ENCODE results near the gene SGO1. TPM values are rescaled to one million over a fixed set of nuclear protein-coding genes. Genes with fewer than 3 reads are reported as not detected.
"Not testable (repeated sequence)": the region's sequence is repeated elsewhere in the genome, so short reads cannot be mapped to it uniquely, and the experiment has no call there.

SGO1 gene
- total RNA-seq, 4 donors from 2014 or later, result 0.34 TPM; not detected in 3

GRCh38 chr3:20225769-20226168, 39.8 kb upstream of the SGO1 start:
- WGBS, result 13% methylated on average over 2 of the region's 2 CpGs
- intact Hi-C loops (cut with DNase I), result no loop called here

GRCh38 chr3:20222274-20222673, 36.3 kb upstream of the SGO1 start:
- H3K9me3 ChIP-seq, result no peaks in the 10 kb centered on the region
- no peaks in the 10 kb centered on the region for H3K27me3 ChIP-seq
- 88% methylated on average over 2 of the region's 2 CpGs for WGBS
- no peak overlapping the region for H3K4me3 ChIP-seq
- DNase-seq (ENCODE audit: extremely low spot score), result no peak
- no peaks in the 10 kb centered on the region for H3K36me3 ChIP-seq
- TF ChIP-seq POLR2A (IDR thresholded peaks at IDR 0.05; ENCODE audit: low read depth) (no peak), EP300 (IDR thresholded peaks at IDR 0.05) (no peak), CTCF (IDR thresholded peaks at IDR 0.05) (no peak), POLR2AphosphoS5 (IDR thresholded peaks at IDR 0.05) (no peak)
- peaks cover 0 to 8% (median 2%) of the 10 kb centered on the region in 4 donors for H3K4me1 ChIP-seq
- intact Hi-C loops (cut with DNase I), result no loop called here
- no peak overlapping the region for H3K27ac ChIP-seq (replicated peaks in 1 of 4)

More at GRCh38 chr3:20225769-20226168, 39.8 kb upstream of the SGO1 start:
- no peak overlapping the region for H3K4me3 ChIP-seq
- no peak overlapping the region for H3K27ac ChIP-seq (replicated peaks in 1 of 4)
- no peak for DNase-seq (ENCODE audit: extremely low spot score)
- no peaks in the 10 kb centered on the region for H3K27me3 ChIP-seq
- H3K4me1 ChIP-seq, result peaks cover 0 to 8% (median 2%) of the 10 kb centered on the region in 4 donors
- peak; percentile 22 to 52 (median 42) for TF ChIP-seq CTCF (IDR thresholded peaks at IDR 0.05)
- TF ChIP-seq POLR2AphosphoS5 (IDR thresholded peaks at IDR 0.05), result no peak
- TF ChIP-seq EP300 (IDR thresholded peaks at IDR 0.05), result no peak
- TF ChIP-seq POLR2A (IDR thresholded peaks at IDR 0.05; ENCODE audit: low read depth), result no peak
- H3K9me3 ChIP-seq, result no peaks in the 10 kb centered on the region
- no peaks in the 10 kb centered on the region for H3K36me3 ChIP-seq

GRCh38 chr3:20218215-20218614, 32.2 kb upstream of the SGO1 start:
- H3K4me3 ChIP-seq, result no peak overlapping the region
- no peaks in the 10 kb centered on the region for H3K36me3 ChIP-seq
- H3K27ac ChIP-seq (replicated peaks in 1 of 4), result no peak overlapping the region
- intact Hi-C loops (cut with DNase I), result no loop called here
- WGBS, result 51% methylated on average over 3 of the region's 3 CpGs
- no peaks in the 10 kb centered on the region for H3K27me3 ChIP-seq
- DNase-seq (ENCODE audit: extremely low spot score), result no peak
- H3K4me1 ChIP-seq, result peaks cover 0 to 1% (median 0%) of the 10 kb centered on the region in 4 donors
- H3K9me3 ChIP-seq, result no peaks in the 10 kb centered on the region
- TF ChIP-seq POLR2AphosphoS5 (IDR thresholded peaks at IDR 0.05) (no peak), POLR2A (IDR thresholded peaks at IDR 0.05; ENCODE audit: low read depth) (no peak), EP300 (IDR thresholded peaks at IDR 0.05) (no peak), CTCF (IDR thresholded peaks at IDR 0.05) (no peak)

- Histone ChIP-seq H3K4me3 (no peak overlapping the region), H3K27me3 (no peaks in the 10 kb centered on the region), H3K27ac (replicated peaks in 1 of 4) (no peak overlapping the region), H3K4me1 (no peaks in the 10 kb centered on the region), H3K36me3 (no peaks in the 10 kb centered on the region), H3K9me3 (no peaks in the 10 kb centered on the region)
- 90% methylated on average over 4 of the region's 4 CpGs for WGBS
- intact Hi-C loops (cut with DNase I), result no loop called here
- TF ChIP-seq POLR2A (IDR thresholded peaks at IDR 0.05; ENCODE audit: low read depth) (no peak), POLR2AphosphoS5 (IDR thresholded peaks at IDR 0.05) (no peak), CTCF (IDR thresholded peaks at IDR 0.05) (no peak), EP300 (IDR thresholded peaks at IDR 0.05) (no peak)
- no peak for DNase-seq (ENCODE audit: extremely low spot score)
Observed at GRCh38 chr3:20215636-20216035, 29.6 kb upstream of the SGO1 start.

- H3K4me3 ChIP-seq; H3K36me3 ChIP-seq; H3K27ac ChIP-seq (replicated peaks in 1 of 4); H3K4me1 ChIP-seq; DNase-seq (ENCODE audit: extremely low spot score); H3K27me3 ChIP-seq; H3K9me3 ChIP-seq; intact Hi-C loops (cut with DNase I): not testable (repeated sequence)
- WGBS, result 90% methylated on average over 1 of the region's 1 CpG
Observed at GRCh38 chr3:20213491-20213890, 27.5 kb upstream of the SGO1 start.

GRCh38 chr3:20207945-20208344, 21.9 kb upstream of the SGO1 start:
- H3K27ac ChIP-seq (replicated peaks in 1 of 4); H3K27me3 ChIP-seq; H3K4me1 ChIP-seq; H3K9me3 ChIP-seq; H3K36me3 ChIP-seq; H3K4me3 ChIP-seq; intact Hi-C loops (cut with DNase I); DNase-seq (ENCODE audit: extremely low spot score): not testable (repeated sequence)
- WGBS, result 83% methylated on average over 2 of the region's 2 CpGs

GRCh38 chr3:20205898-20206297, 19.9 kb upstream of the SGO1 start:
- DNase-seq (ENCODE audit: extremely low spot score); H3K27ac ChIP-seq (replicated peaks in 1 of 4); H3K4me3 ChIP-seq; H3K4me1 ChIP-seq; H3K27me3 ChIP-seq; H3K36me3 ChIP-seq; intact Hi-C loops (cut with DNase I); H3K9me3 ChIP-seq: not testable (repeated sequence)
